ENCODE measurements around the gene TNRC18.
"Not testable (repeated sequence)": the region's sequence is repeated elsewhere in the genome, so short reads cannot be mapped to it uniquely, and the experiment has no call there.

Gene TNRC18

DNA sequence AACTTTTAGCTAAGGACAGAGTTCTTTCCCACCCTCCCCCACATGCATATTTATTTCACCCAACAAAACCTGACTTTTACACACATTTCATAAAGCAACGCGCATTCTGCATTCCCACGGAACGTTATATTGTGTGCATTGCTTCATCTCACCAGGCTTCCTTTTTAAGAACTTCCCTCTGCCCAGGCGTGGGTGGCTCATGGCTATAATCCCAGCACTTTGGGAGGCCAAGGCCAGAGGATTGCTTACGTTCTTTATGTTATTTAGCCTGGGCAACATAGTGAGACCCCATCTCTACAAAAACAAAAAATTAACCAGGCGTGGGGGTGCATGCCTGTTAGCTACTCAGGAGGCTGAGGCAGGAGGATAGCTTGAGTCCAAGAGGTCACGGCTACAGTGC, 155.8 kb downstream of the TNRC18 start:
- DNase-seq (ENCODE audit: low read depth): not testable (repeated sequence)

DNA sequence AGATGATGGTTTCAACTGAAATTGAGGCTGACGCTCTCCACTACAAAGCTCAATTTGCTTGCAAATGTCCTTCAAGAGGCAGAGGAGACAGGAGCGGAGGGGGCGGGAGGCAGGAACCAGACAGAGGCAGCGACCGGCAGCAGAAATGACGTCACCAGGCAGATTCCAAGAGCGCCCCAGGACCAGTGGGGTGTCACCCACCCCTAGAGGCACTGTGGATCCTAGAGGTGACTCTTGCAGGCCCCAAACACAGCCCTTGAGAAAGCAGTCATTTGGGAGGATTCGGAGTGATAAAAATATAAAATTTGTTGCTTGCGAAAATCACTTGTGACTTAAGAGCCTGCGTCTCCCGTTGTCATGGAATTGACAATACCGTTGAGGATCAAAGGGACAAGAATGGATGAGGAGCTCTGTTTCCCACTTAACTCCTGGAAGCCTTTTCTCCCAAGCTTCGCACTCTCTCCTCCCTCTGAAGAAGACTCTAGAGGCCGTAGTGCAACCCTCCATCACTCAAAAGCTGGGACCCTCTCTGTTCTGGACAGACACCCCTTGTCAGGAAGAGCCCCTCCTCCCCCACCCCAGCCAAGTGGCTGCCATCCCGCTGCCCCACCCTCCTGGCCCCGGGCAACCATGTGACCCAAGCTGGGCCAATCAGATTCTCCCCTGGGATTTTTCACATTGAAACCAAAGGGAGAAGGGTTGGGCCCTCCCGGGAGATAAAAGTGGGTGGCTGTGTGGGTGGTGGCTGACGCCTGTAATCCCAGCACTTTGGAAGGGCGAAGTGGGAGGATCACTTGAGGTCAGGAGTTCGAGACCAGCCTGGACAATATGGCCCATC, 157.2 kb downstream of the TNRC18 start:
- no peak for DNase-seq (ENCODE audit: low read depth)

DNA sequence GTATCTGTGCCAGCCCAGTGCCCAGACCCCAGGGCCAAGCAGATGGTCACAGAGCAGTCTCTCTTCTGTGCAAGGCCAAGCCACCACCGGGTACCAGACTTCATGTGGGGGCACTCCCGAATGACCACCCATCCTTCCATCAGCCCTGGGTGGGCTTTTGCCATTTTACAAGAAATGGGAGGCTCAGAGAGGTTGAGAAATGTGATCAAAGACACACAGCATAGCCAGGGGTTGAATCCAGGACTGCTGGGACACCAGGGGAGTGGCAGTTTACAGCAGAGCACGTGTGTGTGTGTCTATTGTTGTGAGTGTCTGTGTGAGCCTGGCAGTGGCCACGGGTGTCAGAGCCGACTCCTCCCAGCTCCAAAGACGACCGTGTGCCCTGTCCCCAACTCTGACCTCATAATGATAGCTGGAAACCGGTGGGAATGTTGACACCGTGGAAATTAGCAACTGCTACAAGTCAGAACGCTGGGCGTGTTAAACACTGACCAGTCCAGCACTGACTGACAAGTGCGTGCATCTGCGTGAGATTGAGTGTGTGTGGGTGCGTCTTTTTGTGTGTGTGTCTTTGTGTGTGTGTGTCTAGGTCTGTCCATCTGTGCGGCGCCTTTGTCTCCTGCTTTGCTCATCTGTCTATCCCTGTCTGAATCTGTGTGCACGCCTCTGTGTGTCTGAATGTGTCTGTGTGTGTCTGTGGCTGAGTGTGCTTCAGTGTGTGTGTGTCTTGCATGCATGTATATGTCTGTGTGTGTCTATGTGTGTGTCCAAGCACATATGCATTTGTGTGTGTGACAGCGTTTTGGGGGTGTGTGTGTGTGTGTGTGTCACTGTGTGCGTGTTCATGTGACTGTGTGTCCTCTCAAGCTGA, 158.1 kb downstream of the TNRC18 start:
- no peak for DNase-seq (ENCODE audit: low read depth)

DNA sequence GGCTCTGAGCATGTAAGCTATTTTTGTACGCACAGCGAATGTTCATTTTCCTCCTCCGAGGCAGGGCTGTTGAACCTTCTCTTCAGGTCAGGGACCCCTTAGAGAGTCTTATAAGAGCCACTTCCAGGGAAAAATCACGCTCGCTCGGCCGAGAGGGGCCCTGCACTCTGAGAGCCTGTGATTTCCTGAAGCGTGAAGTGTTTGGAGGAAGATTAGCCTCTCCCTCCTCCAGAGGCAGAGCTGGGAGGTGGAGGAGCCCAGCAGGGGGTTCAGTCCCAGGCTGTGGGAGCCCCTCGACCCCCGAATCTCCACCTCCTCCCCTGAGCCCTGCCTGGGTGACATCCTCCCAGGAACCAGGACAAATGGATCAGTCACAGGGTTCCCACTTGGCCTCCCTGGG, 160.6 kb downstream of the TNRC18 start:
- not testable (repeated sequence) for DNase-seq (ENCODE audit: low read depth)

DNA sequence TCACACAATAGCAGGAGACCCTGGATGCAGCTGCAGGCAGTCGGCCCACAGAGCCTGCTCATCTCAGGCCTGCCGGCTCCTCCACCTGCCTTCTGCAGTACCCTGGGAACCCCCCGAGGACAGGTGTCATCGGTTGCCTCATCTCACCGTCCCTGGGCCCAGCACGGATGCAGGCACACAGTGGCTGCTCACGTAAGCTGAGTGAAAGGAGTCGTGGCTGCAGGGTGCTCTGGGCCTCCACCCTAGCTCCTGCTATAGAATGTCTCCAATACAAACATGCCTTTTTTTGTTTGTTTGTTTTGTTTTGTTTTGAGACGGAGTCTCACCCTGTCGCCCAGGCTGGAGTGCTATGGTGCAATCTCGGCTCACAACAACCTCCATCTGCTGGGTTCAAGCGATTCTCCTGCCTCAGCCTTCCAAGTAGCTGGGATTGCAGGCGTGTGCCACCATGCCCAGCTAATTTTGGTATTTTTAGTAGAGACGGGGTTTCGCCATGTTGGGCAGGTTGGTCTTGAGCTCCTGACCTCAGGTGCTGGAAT, 163.0 kb downstream of the TNRC18 start:
- not testable (repeated sequence) for DNase-seq (ENCODE audit: low read depth)
